HUES6 (cell line): ENCODE data around the gene SEMA5B.

ENCODE experiments used
- H3K27ac ChIP-seq: 2 replicates; pipeline ENCODE4 v1.7.0; 2013; ENCODE audit warnings: low read depth, mild to moderate bottlenecking, low read length, inconsistent platforms
- H3K27me3 ChIP-seq: 2 replicates; pipeline ENCODE4 v1.6.1; 2013; ENCODE audit warnings: low read length; ENCODE audit not compliant: control insufficient read depth, insufficient read depth
- H3K36me3 ChIP-seq: 2 replicates; pipeline ENCODE4 v1.6.1; 2013; ENCODE audit warnings: low read length; ENCODE audit not compliant: control insufficient read depth, insufficient read depth
- H3K4me1 ChIP-seq: 2 replicates; pipeline ENCODE4 v1.6.1; 2013; ENCODE audit warnings: low read length; ENCODE audit not compliant: control insufficient read depth, insufficient read depth
- H3K4me3 ChIP-seq: 2 replicates; pipeline ENCODE4 v1.5.1; 2013; ENCODE audit warnings: low read depth, low read length
- H3K9ac ChIP-seq: one replicate; pipeline ENCODE4 v1.6.1; 2013; ENCODE audit warnings: mild to moderate bottlenecking, low read length
- H3K9me3 ChIP-seq: 2 replicates; pipeline ENCODE4 v1.6.1; 2013; ENCODE audit warnings: low read depth, low read length; ENCODE audit not compliant: control insufficient read depth, insufficient read depth

SEMA5B gene

GRCh38 chr3:123068601-123069381 lies 41.2 kb upstream of the SEMA5B start:
- Histone ChIP-seq H3K36me3 (no peaks in the 10 kb centered on the region), H3K27ac (no peak overlapping the region), H3K9ac (peak overlapping the region; percentile 30), H3K4me3 (peak overlapping the region; percentile 93), H3K4me1 (peaks cover 31% of the 10 kb centered on the region), H3K27me3 (peaks cover 11% of the 10 kb centered on the region), H3K9me3 (no peaks in the 10 kb centered on the region)

GRCh38 chr3:123067689-123068600 lies 40.4 kb upstream of the SEMA5B start:
- H3K27ac ChIP-seq: no peak overlapping the region
- peaks cover 31% of the 10 kb centered on the region for H3K4me1 ChIP-seq

GRCh38 chr3:123066896-123067688 lies 39.5 kb upstream of the SEMA5B start, which contains the start of gene PDIA5:
Gene PDIA5, plus strand, starts transcription at chr3:123067025. Its CDS starts 140 bp downstream, at chr3:123067165.
- peaks cover 27% of the 10 kb centered on the region for H3K4me1 ChIP-seq
- peaks cover 11% of the 10 kb centered on the region for H3K27me3 ChIP-seq
- H3K36me3 ChIP-seq: no peaks in the 10 kb centered on the region
- no peaks in the 10 kb centered on the region for H3K9me3 ChIP-seq
- H3K9ac ChIP-seq: peak within 1 kb of the TSS; percentile 85
- no peak within 1 kb of the TSS for H3K27ac ChIP-seq
- H3K4me3 ChIP-seq: peak within 1 kb of the TSS; percentile 93

More at GRCh38 chr3:123067689-123068600, 40.4 kb upstream of the SEMA5B start:
- H3K9me3 ChIP-seq: no peaks in the 10 kb centered on the region
- peaks cover 11% of the 10 kb centered on the region for H3K27me3 ChIP-seq
- no peaks in the 10 kb centered on the region for H3K36me3 ChIP-seq
- peak overlapping the region; percentile 85 for H3K9ac ChIP-seq
- H3K4me3 ChIP-seq: peak overlapping the region; percentile 93

- peak overlapping the region; percentile 18 for H3K9ac ChIP-seq
Measured at GRCh38 chr3:123066599-123066895, 39.0 kb upstream of the SEMA5B start.

GRCh38 chr3:123064914-123065313 lies 37.4 kb upstream of the SEMA5B start:
- Histone ChIP-seq H3K9me3 (no peaks in the 10 kb centered on the region), H3K27me3 (peaks cover 16% of the 10 kb centered on the region), H3K9ac (no peak overlapping the region), H3K4me1 (peaks cover 13% of the 10 kb centered on the region), H3K27ac (no peak overlapping the region), H3K4me3 (no peak overlapping the region), H3K36me3 (no peaks in the 10 kb centered on the region)

More at GRCh38 chr3:123066599-123066895, 39.0 kb upstream of the SEMA5B start:
- Histone ChIP-seq H3K27ac (no peak overlapping the region), H3K9me3 (no peaks in the 10 kb centered on the region), H3K4me1 (peaks cover 26% of the 10 kb centered on the region), H3K27me3 (peaks cover 11% of the 10 kb centered on the region), H3K36me3 (no peaks in the 10 kb centered on the region), H3K4me3 (peak overlapping the region; percentile 93; the same call in 1 of the 2 replicates)

- no peak overlapping the region for H3K9ac ChIP-seq
- H3K27ac ChIP-seq: no peak overlapping the region
- no peaks in the 10 kb centered on the region for H3K36me3 ChIP-seq
- H3K4me1 ChIP-seq: peaks cover 13% of the 10 kb centered on the region
- H3K27me3 ChIP-seq: peaks cover 16% of the 10 kb centered on the region
- H3K4me3 ChIP-seq: no peak overlapping the region
- H3K9me3 ChIP-seq: no peaks in the 10 kb centered on the region
Measured at GRCh38 chr3:123064506-123064905, 36.9 kb upstream of the SEMA5B start.

- H3K27ac ChIP-seq: no peak overlapping the region
- H3K36me3 ChIP-seq: no peaks in the 10 kb centered on the region
- H3K4me1 ChIP-seq: peaks cover 4% of the 10 kb centered on the region
- no peak overlapping the region for H3K4me3 ChIP-seq
- H3K9ac ChIP-seq: no peak overlapping the region
- H3K9me3 ChIP-seq: no peaks in the 10 kb centered on the region
- H3K27me3 ChIP-seq: peaks cover 16% of the 10 kb centered on the region
Measured at GRCh38 chr3:123063034-123063433, 35.5 kb upstream of the SEMA5B start.

- Histone ChIP-seq H3K36me3 (no peaks in the 10 kb centered on the region), H3K27ac (no peak overlapping the region), H3K9ac (no peak overlapping the region), H3K4me3 (no peak overlapping the region), H3K9me3 (no peaks in the 10 kb centered on the region), H3K27me3 (peaks cover 16% of the 10 kb centered on the region), H3K4me1 (peaks cover 4% of the 10 kb centered on the region)
Measured at GRCh38 chr3:123061856-123062255, 34.3 kb upstream of the SEMA5B start.

- H3K9ac ChIP-seq: no peak overlapping the region
- no peak overlapping the region for H3K27ac ChIP-seq
- H3K9me3 ChIP-seq: no peaks in the 10 kb centered on the region
- no peaks in the 10 kb centered on the region; the same call in 1 of the 2 replicates for H3K4me1 ChIP-seq
- H3K4me3 ChIP-seq: no peak overlapping the region
- no peaks in the 10 kb centered on the region for H3K36me3 ChIP-seq
- H3K27me3 ChIP-seq: peaks cover 8% of the 10 kb centered on the region; the same call in 1 of the 2 replicates
Measured at GRCh38 chr3:123060054-123060453, 32.5 kb upstream of the SEMA5B start.

- no peak overlapping the region for H3K9ac ChIP-seq
- H3K27ac ChIP-seq: no peak overlapping the region
- peaks cover 5% of the 10 kb centered on the region; the same call in 1 of the 2 replicates for H3K27me3 ChIP-seq
- H3K36me3 ChIP-seq: no peaks in the 10 kb centered on the region
- H3K9me3 ChIP-seq: no peaks in the 10 kb centered on the region
- no peaks in the 10 kb centered on the region; the same call in 1 of the 2 replicates for H3K4me1 ChIP-seq
- H3K4me3 ChIP-seq: no peak overlapping the region
Measured at GRCh38 chr3:123058505-123058904, 30.9 kb upstream of the SEMA5B start.
